ENCODE data around the gene PHF3. TPM values are rescaled to one million over a fixed set of nuclear protein-coding genes. Genes with fewer than 3 reads are reported as not detected.

PHF3 gene
- total RNA-seq, 3 donors from 2014 or later = 27.7 to 30.5 (median 28.9) TPM

- H3K4me1 Mint-ChIP-seq (ENCODE audit: low read depth) = peaks cover 13% of the 10 kb centered on the region
- ATAC-seq (no peak), DNase-seq (no peak)
- no peaks in the 10 kb centered on the region for H3K36me3 Mint-ChIP-seq (ENCODE audit: insufficient read depth)
- no peaks in the 10 kb centered on the region for H3K9me3 Mint-ChIP-seq
- no peak overlapping the region for H3K4me3 Mint-ChIP-seq
- H3K27me3 Mint-ChIP-seq (ENCODE audit: low read depth) = no peaks in the 10 kb centered on the region
These were observed 5.1 kb upstream of the PHF3 start for GRCh38 chr6:63630466-63630865.

GRCh38 chr6:63634630-63635029 is 972 bp upstream of the PHF3 start:
- Mint-ChIP-seq H3K36me3 (ENCODE audit: insufficient read depth) (no peaks in the 10 kb centered on the region), H3K4me1 (ENCODE audit: low read depth) (peaks cover 37% of the 10 kb centered on the region), H3K9me3 (no peaks in the 10 kb centered on the region), H3K27me3 (ENCODE audit: low read depth) (no peaks in the 10 kb centered on the region), H3K4me3 (peak overlapping the region; percentile 92)
- no peak for ATAC-seq
- no peak for DNase-seq

- Mint-ChIP-seq H3K27me3 (ENCODE audit: low read depth) (no peaks in the 10 kb centered on the region), H3K4me1 (ENCODE audit: low read depth) (peaks cover 42% of the 10 kb centered on the region), H3K4me3 (peak overlapping the region; percentile 92), H3K9me3 (no peaks in the 10 kb centered on the region), H3K36me3 (ENCODE audit: insufficient read depth) (no peaks in the 10 kb centered on the region)
- no peak for DNase-seq
- ATAC-seq = peak; percentile 5 to 10
These were observed 401 bp upstream of the PHF3 start for GRCh38 chr6:63635215-63635587.

- Mint-ChIP-seq H3K9me3 (no peaks in the 10 kb centered on the region), H3K27me3 (ENCODE audit: low read depth) (no peaks in the 10 kb centered on the region), H3K4me3 (peak overlapping the region; percentile 92), H3K4me1 (ENCODE audit: low read depth) (peaks cover 53% of the 10 kb centered on the region), H3K36me3 (ENCODE audit: insufficient read depth) (no peaks in the 10 kb centered on the region)
- DNase-seq (peak; percentile 31), ATAC-seq (no peak)
These were observed 968 bp downstream of the PHF3 start for GRCh38 chr6:63636518-63637021.

GRCh38 chr6:63637865-63638445 is 2.4 kb downstream of the PHF3 start:
- H3K9me3 Mint-ChIP-seq = no peaks in the 10 kb centered on the region
- peaks cover 58% of the 10 kb centered on the region for H3K4me1 Mint-ChIP-seq (ENCODE audit: low read depth)
- ATAC-seq = no peak
- no peaks in the 10 kb centered on the region for H3K27me3 Mint-ChIP-seq (ENCODE audit: low read depth)
- no peak for DNase-seq
- no peaks in the 10 kb centered on the region for H3K36me3 Mint-ChIP-seq (ENCODE audit: insufficient read depth)
- H3K4me3 Mint-ChIP-seq = peak overlapping the region; percentile 92

GRCh38 chr6:63640062-63640461 is 4.5 kb downstream of the PHF3 start:
- H3K4me3 Mint-ChIP-seq = no peak overlapping the region
- no peaks in the 10 kb centered on the region for H3K27me3 Mint-ChIP-seq (ENCODE audit: low read depth)
- H3K36me3 Mint-ChIP-seq (ENCODE audit: insufficient read depth) = no peaks in the 10 kb centered on the region
- H3K9me3 Mint-ChIP-seq = no peaks in the 10 kb centered on the region
- DNase-seq = no peak
- no peak for ATAC-seq
- H3K4me1 Mint-ChIP-seq (ENCODE audit: low read depth) = peaks cover 68% of the 10 kb centered on the region

GRCh38 chr6:63643862-63644261 is 8.3 kb downstream of the PHF3 start:
- ATAC-seq (no peak), DNase-seq (no peak)
- no peaks in the 10 kb centered on the region for H3K9me3 Mint-ChIP-seq
- H3K4me1 Mint-ChIP-seq (ENCODE audit: low read depth) = peaks cover 73% of the 10 kb centered on the region
- H3K4me3 Mint-ChIP-seq = no peak overlapping the region
- no peaks in the 10 kb centered on the region for H3K36me3 Mint-ChIP-seq (ENCODE audit: insufficient read depth)
- H3K27me3 Mint-ChIP-seq (ENCODE audit: low read depth) = no peaks in the 10 kb centered on the region

GRCh38 chr6:63644668-63645326 is 9.2 kb downstream of the PHF3 start:
- Mint-ChIP-seq H3K4me1 (ENCODE audit: low read depth) (peaks cover 68% of the 10 kb centered on the region), H3K4me3 (no peak overlapping the region), H3K27me3 (ENCODE audit: low read depth) (no peaks in the 10 kb centered on the region), H3K9me3 (no peaks in the 10 kb centered on the region), H3K36me3 (ENCODE audit: insufficient read depth) (no peaks in the 10 kb centered on the region)
- ATAC-seq (no peak), DNase-seq (no peak)

- no peak for DNase-seq
- Mint-ChIP-seq H3K27me3 (ENCODE audit: low read depth) (no peaks in the 10 kb centered on the region), H3K4me3 (no peak overlapping the region), H3K4me1 (ENCODE audit: low read depth) (peaks cover 75% of the 10 kb centered on the region), H3K9me3 (no peaks in the 10 kb centered on the region), H3K36me3 (ENCODE audit: insufficient read depth) (peaks cover 17% of the 10 kb centered on the region)
- no peak for ATAC-seq
These were observed 13.7 kb downstream of the PHF3 start for GRCh38 chr6:63649269-63649668.

- ATAC-seq = no peak
- no peak overlapping the region for H3K4me3 Mint-ChIP-seq
- no peak for DNase-seq
- H3K27me3 Mint-ChIP-seq (ENCODE audit: low read depth) = no peaks in the 10 kb centered on the region
- H3K36me3 Mint-ChIP-seq (ENCODE audit: insufficient read depth) = peaks cover 17% of the 10 kb centered on the region
- H3K4me1 Mint-ChIP-seq (ENCODE audit: low read depth) = peaks cover 73% of the 10 kb centered on the region
- no peaks in the 10 kb centered on the region for H3K9me3 Mint-ChIP-seq
These were observed 14.3 kb downstream of the PHF3 start for GRCh38 chr6:63649847-63650265.

- ATAC-seq = no peak
- no peaks in the 10 kb centered on the region for H3K27me3 Mint-ChIP-seq (ENCODE audit: low read depth)
These were observed 17.4 kb downstream of the PHF3 start for GRCh38 chr6:63652980-63653379.

GRCh38 chr6:63660757-63661156 is 25.2 kb downstream of the PHF3 start:
- no peaks in the 10 kb centered on the region for H3K9me3 Mint-ChIP-seq
- ATAC-seq (no peak), DNase-seq (no peak)
- peaks cover 80% of the 10 kb centered on the region for H3K4me1 Mint-ChIP-seq (ENCODE audit: low read depth)
- no peaks in the 10 kb centered on the region for H3K27me3 Mint-ChIP-seq (ENCODE audit: low read depth)
- H3K4me3 Mint-ChIP-seq = no peak overlapping the region
- peaks cover 12% of the 10 kb centered on the region for H3K36me3 Mint-ChIP-seq (ENCODE audit: insufficient read depth)

More at GRCh38 chr6:63652980-63653379, 17.4 kb downstream of the PHF3 start:
- Mint-ChIP-seq H3K4me3 (peak overlapping the region; percentile 47), H3K36me3 (ENCODE audit: insufficient read depth) (peaks cover 21% of the 10 kb centered on the region), H3K4me1 (ENCODE audit: low read depth) (peaks cover 81% of the 10 kb centered on the region), H3K9me3 (no peaks in the 10 kb centered on the region)
- no peak for DNase-seq

GRCh38 chr6:63661769-63662168 is 26.2 kb downstream of the PHF3 start:
- Mint-ChIP-seq H3K9me3 (no peaks in the 10 kb centered on the region), H3K4me1 (ENCODE audit: low read depth) (peaks cover 76% of the 10 kb centered on the region), H3K36me3 (ENCODE audit: insufficient read depth) (peaks cover 12% of the 10 kb centered on the region), H3K27me3 (ENCODE audit: low read depth) (no peaks in the 10 kb centered on the region), H3K4me3 (no peak overlapping the region)
- ATAC-seq = no peak
- DNase-seq = no peak

GRCh38 chr6:63663147-63663955 is 27.7 kb downstream of the PHF3 start:
- no peak for DNase-seq
- no peak overlapping the region for H3K4me3 Mint-ChIP-seq
- H3K36me3 Mint-ChIP-seq (ENCODE audit: insufficient read depth) = peaks cover 14% of the 10 kb centered on the region
- H3K9me3 Mint-ChIP-seq = no peaks in the 10 kb centered on the region
- peaks cover 70% of the 10 kb centered on the region for H3K4me1 Mint-ChIP-seq (ENCODE audit: low read depth)
- H3K27me3 Mint-ChIP-seq (ENCODE audit: low read depth) = no peaks in the 10 kb centered on the region
- no peak for ATAC-seq

- peaks cover 14% of the 10 kb centered on the region for H3K36me3 Mint-ChIP-seq (ENCODE audit: insufficient read depth)
- H3K27me3 Mint-ChIP-seq (ENCODE audit: low read depth) = no peaks in the 10 kb centered on the region
- H3K4me3 Mint-ChIP-seq = no peak overlapping the region
- DNase-seq = no peak
- no peak for ATAC-seq
- H3K9me3 Mint-ChIP-seq = no peaks in the 10 kb centered on the region
- peaks cover 70% of the 10 kb centered on the region for H3K4me1 Mint-ChIP-seq (ENCODE audit: low read depth)
These were observed 28.3 kb downstream of the PHF3 start for GRCh38 chr6:63663956-63664281.

All from activated T-cell treated with anti-CD3 and anti-CD28 coated beads, Interleukin-2, amount 50 U/mL, for 4 hours (primary cell).